Motor neuron (in vitro differentiated cells): ENCODE measurements around the gene TDRD9. TPM values are rescaled to one million over a fixed set of nuclear protein-coding genes. Genes with fewer than 3 reads are reported as not detected.
"Not testable (repeated sequence)": the region's sequence is repeated elsewhere in the genome, so short reads cannot be mapped to it uniquely, and the experiment has no call there.

Experiments used
- ATAC-seq, 8 experiments: fragments of 200-7000 bp; cut with Tn5 transposase; replicated peaks in 6 of 8; 2 replicates each; pipeline ENCODE4 v1.8.0; 2021; ENCODE audit warnings: mild to moderate bottlenecking in 8 of 8, moderate library complexity in 8 of 8
- H3K27ac ChIP-seq, 2 donors: fragments of 250-450 bp; sonication (Bioruptor Pico); 2 replicates each; pipeline ENCODE4 v1.9.0; 2021; ENCODE audit warnings: antibody characterized with exemption in 2 of 2, mild to moderate bottlenecking in 2 of 2, moderate library complexity in 1 of 2
- H3K4me1 ChIP-seq, 2 donors: fragments of 250-450 bp; sonication (Bioruptor Pico); replicated peaks in 1 of 2; 2 replicates each; pipeline ENCODE4 v1.6.1; 2021; ENCODE audit warnings: antibody characterized with exemption in 2 of 2, mild to moderate bottlenecking in 2 of 2, moderate library complexity in 1 of 2
- H3K4me3 ChIP-seq, 5 donors: fragments of 250-450 bp; sonication (Bioruptor Pico); 2 replicates each; pipeline ENCODE4 v1.9.0; 2021; ENCODE audit warnings: antibody characterized with exemption in 5 of 5, mild to moderate bottlenecking in 5 of 5, moderate library complexity in 4 of 5
- WGBS, 10 experiments: fragments of 450-650 bp; shearing (Covaris generic); methylation state at CpG; one replicate each; pipeline ENCODE4 v1.0.0; 2022; 5-methylcytosine and 5-hydroxymethylcytosine counted together
- in situ Hi-C, 9 experiments: fragments of 400-800 bp; cut with MboI; loops; one replicate each; pipeline ENCODE4 v1.15.0; 2021; ENCODE audit warnings: low sequenced_read_pairs in 9 of 9, low pct_unique_long_range_greater_than_20kb in 2 of 9; ENCODE audit not compliant: unreplicated experiment in 9 of 9
- total RNA-seq, 8 experiments: library from RNA; unstranded; fragments of 300-600 nt; gene quantifications; 2 replicates each; pipeline versions ENCODE4 v1.2.3 to v1.2.4, GENCODE V29; 2022

TDRD9 gene
- total RNA-seq, 8 experiments from 2014 or later, result 0.33 TPM; not detected in 7

DNA sequence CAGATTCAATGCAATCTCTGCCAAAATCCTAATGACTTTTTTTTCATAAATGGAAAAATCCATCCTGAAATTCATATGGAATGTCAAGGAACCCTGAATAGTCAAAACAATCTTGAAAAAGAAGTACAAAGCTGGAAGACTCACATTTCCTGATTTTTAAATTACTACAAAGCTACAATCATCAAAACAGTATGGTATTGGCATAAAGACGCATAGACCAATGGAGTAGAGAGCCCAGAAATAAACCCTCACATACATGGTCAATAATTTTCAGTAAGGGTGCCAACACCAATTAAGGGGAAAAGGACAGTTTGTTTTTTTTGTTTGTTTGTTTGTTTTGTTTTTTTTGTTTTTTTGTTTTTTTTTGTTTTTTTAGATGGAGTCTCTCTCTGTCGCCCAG is 18.7 kb downstream of the TDRD9 start:
- Histone ChIP-seq H3K4me1 (no peaks in the 10 kb centered on the region), H3K4me3 (no peak overlapping the region), H3K27ac (no peak overlapping the region)
- 51 to 100% (median 91%) methylated on average over 1 to 2 of the region's 2 CpGs for WGBS, 10 experiments
- ATAC-seq, result no peak
- in situ Hi-C loops, result no loop called here

DNA sequence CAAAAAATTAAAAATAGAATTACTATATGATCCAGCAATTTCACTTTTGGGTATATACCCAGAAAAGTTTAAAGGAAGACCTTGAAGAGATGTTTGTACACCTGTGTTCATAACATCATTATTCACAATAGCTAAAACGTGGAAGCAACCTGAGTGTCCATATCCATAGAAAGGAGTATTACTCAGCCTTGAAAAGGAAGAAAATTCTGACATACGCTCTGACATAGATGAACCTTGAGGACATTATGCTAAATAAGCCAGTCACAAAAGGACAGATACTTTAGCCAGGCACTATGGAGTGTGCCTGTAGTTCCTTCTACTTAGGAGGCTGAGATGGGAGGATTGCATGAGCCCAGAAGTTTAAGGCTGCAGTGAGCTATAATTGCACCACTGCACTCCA is 20.2 kb downstream of the TDRD9 start:
- no peaks in the 10 kb centered on the region for H3K4me1 ChIP-seq
- no peak overlapping the region for H3K27ac ChIP-seq
- in situ Hi-C loops, result no loop called here
- ATAC-seq, result no peak
- 8 to 100% (median 43%) methylated on average over 1 to 2 of the region's 2 CpGs; no CpG with 5 or more reads in 1 of the 10 experiments for WGBS, 10 experiments
- no peak overlapping the region for H3K4me3 ChIP-seq

DNA sequence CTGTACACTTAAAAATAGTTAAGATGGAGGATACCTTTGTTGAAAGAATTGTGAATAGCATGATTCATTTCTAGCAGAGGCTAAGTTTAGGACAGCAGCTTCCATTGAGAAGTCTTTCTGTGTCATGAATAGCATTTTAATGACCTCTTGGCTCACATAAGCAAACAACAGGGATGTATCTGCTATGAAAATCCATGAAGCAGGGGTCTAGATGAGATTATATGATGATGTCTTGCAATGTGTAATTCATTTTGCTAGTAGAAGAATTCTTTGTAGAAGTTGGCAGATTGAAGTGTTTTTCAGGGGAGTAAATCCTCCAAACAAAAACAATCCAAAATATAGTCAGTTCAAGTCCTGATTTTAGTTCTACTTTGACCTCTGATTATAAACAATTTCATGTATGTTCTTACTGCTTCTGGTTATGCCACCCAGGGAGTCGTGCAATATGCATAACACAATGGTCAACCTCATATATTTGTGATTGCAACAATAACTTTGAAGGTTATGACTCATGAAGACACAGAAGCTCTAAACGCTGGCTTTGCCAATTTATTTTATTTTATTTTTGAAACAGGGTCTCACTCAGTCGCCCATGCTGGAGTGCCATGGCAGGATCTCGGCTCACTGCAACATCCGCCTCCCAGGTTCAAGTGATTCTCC is 21.0 kb downstream of the TDRD9 start:
- WGBS, 10 experiments, result 10 to 90% (median 74%) methylated on average over 2 to 5 of the region's 5 CpGs; no CpG with 5 or more reads in 1 of the 10 experiments
- Histone ChIP-seq H3K27ac (no peak overlapping the region), H3K4me1 (no peaks in the 10 kb centered on the region), H3K4me3 (no peak overlapping the region)
- ATAC-seq, result no peak
- in situ Hi-C loops, result no loop called here

DNA sequence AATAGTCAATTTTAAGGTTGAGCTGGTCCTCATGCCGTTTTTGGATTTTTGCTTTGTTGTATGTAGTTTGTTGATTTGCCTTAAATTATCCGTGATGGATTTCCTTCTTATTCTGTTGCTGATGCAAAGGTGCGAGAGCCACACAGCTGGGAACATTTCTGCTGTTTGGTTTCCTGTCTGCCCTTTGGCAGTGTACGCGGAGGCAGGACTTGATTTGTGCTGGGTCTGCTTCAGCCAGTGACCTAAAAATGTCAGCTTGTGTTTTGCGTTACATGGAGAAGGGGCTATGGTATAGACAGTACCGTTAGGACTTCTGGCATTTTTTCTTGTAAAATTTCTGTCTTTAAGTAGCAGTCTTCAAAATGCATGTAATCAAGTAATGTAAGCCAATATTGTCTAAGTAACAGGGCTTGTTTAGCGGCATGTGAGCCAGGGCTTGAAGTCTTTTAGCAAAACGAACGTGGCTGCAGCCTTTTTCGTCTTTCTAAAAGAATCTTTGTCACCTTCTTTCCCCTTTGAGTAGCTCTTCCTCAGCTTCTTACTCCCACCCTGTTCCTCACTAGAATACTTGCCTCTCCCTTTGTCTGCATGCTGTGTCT is 32.3 kb downstream of the TDRD9 start:
- Histone ChIP-seq H3K4me3 (no peak overlapping the region), H3K4me1 (no peaks in the 10 kb centered on the region), H3K27ac (no peak overlapping the region)
- ATAC-seq, result peak in 1 of 8 experiments; percentile 25
- WGBS, 10 experiments, result 25 to 78% (median 58%) methylated on average over 3 to 11 of the region's 11 CpGs
- in situ Hi-C loops, result no loop called here

DNA sequence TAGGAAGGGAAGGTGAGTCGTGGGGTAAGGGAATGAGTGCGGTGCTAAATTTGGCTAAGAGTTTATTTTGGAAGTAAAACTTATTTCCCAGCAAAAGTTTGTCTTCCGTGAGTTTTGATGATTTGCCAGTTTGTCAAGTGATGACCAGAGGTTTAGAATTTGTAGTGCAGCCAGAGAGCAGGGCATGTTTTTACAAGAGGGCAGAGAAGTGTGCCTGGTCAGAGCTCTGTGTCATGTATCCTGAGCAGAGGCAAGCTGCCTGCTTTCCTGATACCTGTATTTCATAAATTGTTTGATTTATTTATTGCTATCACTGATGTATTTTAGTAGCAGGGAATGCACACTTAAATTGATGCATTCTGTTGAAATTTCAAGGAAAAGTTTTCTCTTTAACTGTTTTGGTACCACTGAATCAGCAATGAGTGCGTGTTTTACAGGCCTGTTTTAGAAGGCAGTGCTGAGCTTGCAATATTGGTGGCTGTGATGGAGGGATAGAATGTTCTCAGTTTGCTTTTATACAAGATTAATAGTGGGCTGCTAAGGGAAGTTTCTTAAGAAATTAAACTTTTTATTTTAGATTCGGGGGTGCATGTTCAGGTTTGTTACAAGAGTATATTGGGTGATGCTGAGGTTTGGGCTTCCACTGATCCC is 33.8 kb downstream of the TDRD9 start:
- WGBS, 10 experiments, result 23 to 87% (median 68%) methylated on average over 1 to 5 of the region's 5 CpGs
- no peak for ATAC-seq
- no peaks in the 10 kb centered on the region for H3K4me1 ChIP-seq
- H3K27ac ChIP-seq, result no peak overlapping the region
- in situ Hi-C loops, result no loop called here
- H3K4me3 ChIP-seq, result no peak overlapping the region

DNA sequence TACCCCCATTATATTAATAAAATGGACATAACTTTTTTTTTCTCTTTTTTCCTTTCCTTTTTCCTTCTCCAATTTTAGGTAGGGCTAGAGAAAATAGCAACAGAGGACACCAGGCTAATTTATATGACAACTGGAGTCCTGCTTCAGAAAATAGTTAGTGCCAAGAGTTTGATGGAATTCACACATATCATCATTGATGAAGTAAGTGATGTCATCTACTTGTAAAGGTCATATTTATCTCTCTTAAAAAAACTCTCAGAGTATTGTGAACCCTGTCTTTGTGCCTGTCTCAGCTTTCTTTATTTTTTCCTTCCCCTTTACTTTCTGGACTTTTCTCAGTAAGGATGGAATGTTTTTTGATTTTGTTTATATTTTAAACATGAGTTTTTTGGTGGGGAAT is 38.4 kb downstream of the TDRD9 start:
- ATAC-seq, result no peak
- in situ Hi-C loops, result no loop called here
- Histone ChIP-seq H3K4me3 (no peak overlapping the region), H3K27ac (no peak overlapping the region), H3K4me1 (no peaks in the 10 kb centered on the region)

DNA sequence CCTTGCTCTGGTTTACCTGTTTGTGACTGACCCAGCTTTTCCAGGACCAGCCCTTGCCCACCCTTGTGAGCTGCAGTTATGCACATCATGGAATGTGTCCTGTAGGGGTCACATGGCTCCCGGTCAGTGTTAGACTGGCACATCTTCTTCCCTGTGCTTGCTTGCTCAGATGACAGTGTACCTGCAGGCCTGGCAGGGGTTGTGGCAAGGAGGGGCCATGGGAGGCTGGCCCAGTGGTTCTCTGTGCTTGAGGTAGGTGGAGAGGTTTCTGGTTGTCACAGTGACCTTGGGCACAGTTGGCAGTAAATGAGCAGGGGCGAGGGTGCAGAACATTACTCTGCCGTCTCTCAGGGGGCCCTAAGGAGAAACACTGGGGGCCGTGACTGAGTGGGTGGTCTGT is 41.7 kb downstream of the TDRD9 start:
- no peak overlapping the region for H3K27ac ChIP-seq
- H3K4me1 ChIP-seq, result no peaks in the 10 kb centered on the region
- no peak overlapping the region for H3K4me3 ChIP-seq
- WGBS, 10 experiments, result 88 to 100% methylated on average over 1 to 3 of the region's 4 CpGs; no CpG with 5 or more reads in 8 of the 10 experiments
- no peak for ATAC-seq
- in situ Hi-C loops, result loop anchor here in 1 of 9 experiments (10.0 kb wide), 1 partner anchor 165 kb away; no protein-coding TSS in a partner anchor

DNA sequence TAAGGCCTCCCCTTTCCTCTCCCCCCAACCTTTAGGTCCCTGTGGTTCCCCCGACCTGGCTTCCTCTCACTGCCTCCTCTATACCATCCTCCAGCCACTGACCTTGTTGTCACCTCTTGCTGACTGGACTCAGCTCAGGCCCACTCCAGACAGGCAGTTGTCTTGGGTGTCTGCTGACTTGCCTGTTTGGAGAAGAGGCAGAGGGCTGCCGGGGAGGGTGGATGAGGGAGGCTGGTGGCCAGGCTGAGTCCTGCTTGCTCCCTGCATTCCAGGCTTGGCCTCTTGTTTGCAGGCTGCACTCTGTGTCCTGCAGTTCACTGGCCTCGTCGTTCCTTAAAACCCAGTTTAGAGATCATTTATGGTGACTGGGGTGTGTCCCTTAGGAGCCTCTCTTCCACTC is 45.1 kb downstream of the TDRD9 start:
- 50 to 71% (median 60%) methylated on average over 1 to 3 of the region's 4 CpGs; no CpG with 5 or more reads in 3 of the 10 experiments for WGBS, 10 experiments
- Histone ChIP-seq H3K4me1 (no peaks in the 10 kb centered on the region), H3K27ac (no peak overlapping the region), H3K4me3 (no peak overlapping the region)
- in situ Hi-C loops, result loop anchor here in 1 of 9 experiments (10.0 kb wide), 1 partner anchor 169 kb away; no protein-coding TSS in a partner anchor
- no peak for ATAC-seq

DNA sequence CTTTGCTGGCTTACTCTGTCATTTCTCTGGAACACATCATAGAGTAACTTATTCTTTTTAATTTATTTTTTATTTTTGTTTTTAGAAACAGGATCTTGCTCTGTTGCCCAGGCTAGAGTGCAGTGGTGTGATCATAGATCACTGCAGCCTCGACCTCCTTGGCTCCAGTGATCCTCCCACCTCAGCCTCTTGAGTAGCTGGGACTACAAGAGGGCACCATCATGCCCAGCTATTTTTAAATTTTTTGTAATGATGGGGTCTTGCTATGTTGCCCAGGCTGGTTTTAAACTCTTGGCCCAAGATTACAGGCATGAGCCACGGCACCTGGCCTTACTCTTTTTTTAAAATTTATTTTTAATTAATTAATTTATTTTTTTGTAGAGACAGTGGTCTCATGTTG is 46.3 kb downstream of the TDRD9 start:
- ATAC-seq, result no peak
- Histone ChIP-seq H3K4me3 (no peak overlapping the region), H3K27ac (no peak overlapping the region), H3K4me1 (no peaks in the 10 kb centered on the region)
- in situ Hi-C loops, result loop anchor here in 1 of 9 experiments (10.0 kb wide), 1 partner anchor 170 kb away; no protein-coding TSS in a partner anchor
- WGBS, 10 experiments, result 17 to 100% (median 49%) methylated on average over 1 to 2 of the region's 2 CpGs; no CpG with 5 or more reads in 2 of the 10 experiments

DNA sequence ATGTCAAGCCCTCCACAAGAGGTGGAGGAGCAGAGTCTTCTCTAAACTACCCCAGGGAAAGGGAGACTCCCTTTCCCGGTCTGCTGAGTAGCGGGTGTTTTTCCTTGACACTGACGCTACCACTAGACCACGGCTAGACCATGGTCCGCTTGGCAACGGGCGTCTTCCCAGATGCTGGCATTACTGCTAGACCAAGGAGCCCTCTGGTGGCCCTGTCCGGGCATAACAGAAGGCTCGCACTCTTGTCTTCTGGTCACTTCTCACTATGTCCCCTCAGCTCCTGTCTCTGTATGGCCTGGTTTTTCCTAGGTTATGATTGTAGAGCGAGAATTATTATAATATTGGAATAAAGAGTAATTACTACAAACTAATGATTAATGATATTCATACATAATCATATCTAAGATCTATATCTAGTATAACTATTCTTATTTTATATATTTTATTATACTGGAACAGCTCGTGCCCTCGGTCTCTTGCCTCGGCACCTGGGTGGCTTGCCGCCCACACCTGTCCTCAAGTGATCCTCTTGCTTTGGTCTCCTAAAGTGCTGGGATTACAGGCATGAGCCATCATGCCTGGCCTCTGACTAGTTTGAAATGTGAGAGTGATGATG is 52.5 kb downstream of the TDRD9 start:
- WGBS, 10 experiments, result 0 to 97% (median 66%) methylated on average over 1 to 4 of the region's 14 CpGs; no CpG with 5 or more reads in 6 of the 10 experiments
- H3K4me1 ChIP-seq, H3K27ac ChIP-seq, H3K4me3 ChIP-seq: not testable (repeated sequence)
- peak in 1 of 8 experiments; percentile 38 for ATAC-seq
- in situ Hi-C loops, result loop anchor here in 1 of 9 experiments (25.0 kb wide), 1 partner anchor 168 kb away; no protein-coding TSS in a partner anchor

GRCh38 chr14:103984196-103984595 is 55.9 kb downstream of the TDRD9 start:
- Histone ChIP-seq H3K27ac (no peak overlapping the region), H3K4me3 (no peak overlapping the region), H3K4me1 (no peaks in the 10 kb centered on the region)
- in situ Hi-C loops, result loop anchor here in 1 of 9 experiments (25.0 kb wide), 1 partner anchor 172 kb away; no protein-coding TSS in a partner anchor
- no peak for ATAC-seq
- 36 to 100% (median 69%) methylated on average over 1 to 5 of the region's 5 CpGs; no CpG with 5 or more reads in 4 of the 10 experiments for WGBS, 10 experiments

DNA sequence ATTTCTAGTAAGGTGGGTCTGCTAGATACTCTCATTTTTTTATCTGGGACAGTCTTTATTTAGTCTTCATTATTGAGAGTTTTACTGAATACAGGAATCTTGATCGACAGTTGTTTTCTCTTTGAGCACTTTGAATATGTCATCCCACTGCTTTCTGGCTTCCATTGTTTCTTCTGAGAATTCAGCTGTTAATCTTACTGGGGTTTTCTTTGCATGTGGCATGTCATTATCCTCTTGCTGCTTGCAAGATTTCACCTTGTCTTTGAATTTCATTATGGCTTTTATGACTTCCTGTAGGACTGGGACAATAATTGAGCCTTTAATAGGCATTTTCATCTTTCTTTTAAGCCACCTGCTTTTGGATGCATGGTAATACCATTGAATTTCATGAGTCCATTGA is 60.8 kb downstream of the TDRD9 start:
- Histone ChIP-seq H3K4me3 (no peak overlapping the region), H3K4me1 (no peaks in the 10 kb centered on the region), H3K27ac (no peak overlapping the region)
- in situ Hi-C loops, result loop anchor here in 1 of 9 experiments (25.0 kb wide), 1 partner anchor 177 kb away; no protein-coding TSS in a partner anchor
- WGBS, 10 experiments, result 60 to 100% (median 80%) methylated on average over 1 of the region's 1 CpG; no CpG with 5 or more reads in 1 of the 10 experiments
- ATAC-seq, result no peak

GRCh38 chr14:103989964-103990363 is 61.7 kb downstream of the TDRD9 start:
- in situ Hi-C loops, result loop anchor here in 1 of 9 experiments (25.0 kb wide), 1 partner anchor 178 kb away; no protein-coding TSS in a partner anchor
- H3K4me3 ChIP-seq, result no peak overlapping the region
- no peak overlapping the region for H3K27ac ChIP-seq
- no peaks in the 10 kb centered on the region for H3K4me1 ChIP-seq
- peak in 1 of 8 experiments; percentile 66 for ATAC-seq
- 80 to 100% methylated on average over 1 to 2 of the region's 4 CpGs; no CpG with 5 or more reads in 8 of the 10 experiments for WGBS, 10 experiments
